Neural crest cell (in vitro differentiated cells): Measurements from ENCODE around the gene RPUSD3. TPM values are rescaled to one million over a fixed set of nuclear protein-coding genes. Genes with fewer than 3 reads are reported as not detected.
A peak's percentile ranks its signal among the peaks of the same experiment; 100 is the strongest.

Experiments
- DNase-seq: peaks from one replicate; pipeline ENCODE4 v3.0.0; 2021; ENCODE audit warnings: low read depth, mixed read lengths, low spot score
- H3K27ac Mint-ChIP-seq: one replicate; pipeline ENCODE4 v1.8.0; 2021; ENCODE audit warnings: mild to moderate bottlenecking, mixed read lengths; ENCODE audit not compliant: unreplicated experiment
- H3K27me3 Mint-ChIP-seq: 2 replicates; pipeline ENCODE4 v1.8.0; 2021; ENCODE audit warnings: low read depth, mild to moderate bottlenecking, mixed read lengths
- H3K36me3 Mint-ChIP-seq: 2 replicates; pipeline ENCODE4 v1.8.0; 2021; ENCODE audit warnings: low read depth, mild to moderate bottlenecking, mixed read lengths
- H3K4me1 Mint-ChIP-seq: 2 replicates; pipeline ENCODE4 v1.8.0; 2021; ENCODE audit warnings: mixed read lengths
- H3K4me3 Mint-ChIP-seq: one replicate; pipeline ENCODE4 v1.8.0; 2021; ENCODE audit warnings: mild to moderate bottlenecking, mixed read lengths
- H3K9me3 Mint-ChIP-seq: 2 replicates; pipeline ENCODE4 v1.8.0; 2021; ENCODE audit warnings: mixed read lengths
- CTCF ChIP-seq: fragments of 200-600 bp; sonication (generic); conservative IDR thresholded peaks from 2 replicates; pipeline ENCODE4 v1.5.0; 2021; ENCODE audit warnings: antibody characterized with exemption, mild to moderate bottlenecking
- total RNA-seq: library from RNA; stranded (reverse); gene quantifications from 2 replicates; pipeline ENCODE4 v1.2.1, GENCODE V29; 2021

The RPUSD3 gene
- total RNA-seq, 1 donor from 2014 or later, result 58.0 TPM

- Mint-ChIP-seq H3K9me3 (no peaks in the 10 kb centered on the region), H3K36me3 (peaks cover 3% of the 10 kb centered on the region)
Observed at GRCh38 chr3:9794400-9794799, 49.4 kb downstream of the RPUSD3 start.

GRCh38 chr3:9793161-9793781 lies 50.5 kb downstream of the RPUSD3 start:
- H3K9me3 Mint-ChIP-seq, result no peaks in the 10 kb centered on the region
- peaks cover 22% of the 10 kb centered on the region for H3K4me1 Mint-ChIP-seq
- DNase-seq, result no peak
- peak overlapping the region; percentile 100 for H3K27ac Mint-ChIP-seq
- peaks cover 7% of the 10 kb centered on the region for H3K36me3 Mint-ChIP-seq
- no peaks in the 10 kb centered on the region for H3K27me3 Mint-ChIP-seq
- no peak for TF ChIP-seq CTCF
- H3K4me3 Mint-ChIP-seq, result peak overlapping the region; percentile 96

More at GRCh38 chr3:9794400-9794799, 49.4 kb downstream of the RPUSD3 start:
- no peaks in the 10 kb centered on the region for H3K27me3 Mint-ChIP-seq
- DNase-seq, result no peak
- peaks cover 22% of the 10 kb centered on the region for H3K4me1 Mint-ChIP-seq
- TF ChIP-seq CTCF, result no peak
- H3K4me3 Mint-ChIP-seq, result peak overlapping the region; percentile 96
- peak overlapping the region; percentile 72 for H3K27ac Mint-ChIP-seq

- no peaks in the 10 kb centered on the region for H3K9me3 Mint-ChIP-seq
- H3K4me3 Mint-ChIP-seq, result peak within 1 kb of the TSS; percentile 96
- H3K4me1 Mint-ChIP-seq, result peaks cover 22% of the 10 kb centered on the region
- peak; percentile 13 for TF ChIP-seq CTCF
- no peaks in the 10 kb centered on the region for H3K27me3 Mint-ChIP-seq
- peak; percentile 82 for DNase-seq
- peaks cover 9% of the 10 kb centered on the region for H3K36me3 Mint-ChIP-seq
- peak within 1 kb of the TSS; percentile 100 for H3K27ac Mint-ChIP-seq
Observed at GRCh38 chr3:9792405-9793160, 51.2 kb downstream of the RPUSD3 start, which contains the start of the genes ARPC4 and TADA3. TSS of gene ARPC4 (plus strand) at chr3:9793082. CDS start at chr3:9793122, 40 bp downstream. TSS of gene TADA3 (minus strand) at chr3:9792473. CDS start at chr3:9791466, 1,007 bp downstream.

- Mint-ChIP-seq H3K27ac (peak overlapping the region; percentile 59), H3K4me1 (peaks cover 22% of the 10 kb centered on the region), H3K9me3 (no peaks in the 10 kb centered on the region), H3K27me3 (no peaks in the 10 kb centered on the region), H3K36me3 (peaks cover 10% of the 10 kb centered on the region), H3K4me3 (peak overlapping the region; percentile 96)
- TF ChIP-seq CTCF, result no peak
- DNase-seq, result no peak
Observed at GRCh38 chr3:9791790-9792404, 51.9 kb downstream of the RPUSD3 start.

GRCh38 chr3:9791127-9791526 lies 52.7 kb downstream of the RPUSD3 start:
- no peak for DNase-seq
- Mint-ChIP-seq H3K27ac (no peak overlapping the region), H3K4me3 (peak overlapping the region; percentile 96), H3K27me3 (no peaks in the 10 kb centered on the region), H3K36me3 (peaks cover 18% of the 10 kb centered on the region), H3K4me1 (peaks cover 22% of the 10 kb centered on the region), H3K9me3 (no peaks in the 10 kb centered on the region)
- no peak for TF ChIP-seq CTCF

Other genes with a start within 250 kb of the RPUSD3 start
- gene MTMR14, start 194.5 kb downstream of the RPUSD3 start, total RNA-seq, result 25.0 and 29.8 TPM in 2 replicates
- 0.48 and 1.3 TPM in 2 replicates for gene CPNE9, start 140.2 kb downstream of the RPUSD3 start, total RNA-seq
- gene BRPF1, start 112.3 kb downstream of the RPUSD3 start, total RNA-seq, result 36.9 and 39.2 TPM in 2 replicates
- 38.6 and 39.8 TPM in 2 replicates for gene OGG1, start 94.1 kb downstream of the RPUSD3 start, total RNA-seq
- gene CAMK1, start 74.1 kb downstream of the RPUSD3 start, total RNA-seq, result 19.5 and 22.5 TPM in 2 replicates
- gene TADA3, start 51.5 kb downstream of the RPUSD3 start, total RNA-seq, result 70.0 and 73.2 TPM in 2 replicates
- gene ARPC4, start 50.9 kb downstream of the RPUSD3 start, total RNA-seq, result 147 and 156 TPM in 2 replicates
- gene TTLL3, start 33.7 kb downstream of the RPUSD3 start, total RNA-seq, result 28.3 and 31.0 TPM in 2 replicates
- not detected in 2 replicates for gene CIDEC, start 36.2 kb upstream of the RPUSD3 start, total RNA-seq
- 41.1 TPM in 2 replicates for gene JAGN1, start 46.6 kb upstream of the RPUSD3 start, total RNA-seq
- gene IL17RE, start 58.8 kb upstream of the RPUSD3 start, total RNA-seq, result 1.4 and 1.7 TPM in 2 replicates
- gene IL17RC, start 73.1 kb upstream of the RPUSD3 start, total RNA-seq, result 6.0 and 7.3 TPM in 2 replicates
- 16.9 and 18.3 TPM in 2 replicates for gene CRELD1, start 89.8 kb upstream of the RPUSD3 start, total RNA-seq
- 5.7 and 6.4 TPM in 2 replicates for gene PRRT3, start 108.4 kb upstream of the RPUSD3 start, total RNA-seq
- gene EMC3, start 142.8 kb upstream of the RPUSD3 start, total RNA-seq, result 39.8 and 42.6 TPM in 2 replicates
- gene FANCD2, start 182.4 kb upstream of the RPUSD3 start, total RNA-seq, result 65.4 and 67.9 TPM in 2 replicates